H9 (cell line): ENCODE data around the gene DCX. TPM values are rescaled to one million over a fixed set of nuclear protein-coding genes. Genes with fewer than 3 reads are reported as not detected.

Source experiments
- DNase-seq: peaks from one replicate; pipeline ENCODE4 v3.0.0-alpha.2; 2017
- H2AFZ ChIP-seq: one replicate; pipeline ENCODE4 v1.6.1; 2013; ENCODE audit warnings: mild to moderate bottlenecking, low read length, control low read depth, moderate library complexity
- H2AK5ac ChIP-seq: 2 replicates; pipeline ENCODE4 v1.6.1; 2013; ENCODE audit warnings: low read length, control low read depth, mixed read lengths; ENCODE audit not compliant: insufficient read length
- H2BK120ac ChIP-seq: one replicate; pipeline ENCODE4 v1.6.1; 2013; ENCODE audit warnings: low read depth, mild to moderate bottlenecking, low read length, control low read depth, inconsistent platforms; ENCODE audit not compliant: poor library complexity, severe bottlenecking
- H2BK12ac ChIP-seq: 2 replicates; pipeline ENCODE4 v1.6.1; 2013; ENCODE audit warnings: low read length, control low read depth, mixed read lengths, low read depth; ENCODE audit not compliant: insufficient read length
- H2BK15ac ChIP-seq: 2 replicates; pipeline ENCODE4 v1.6.1; 2013; ENCODE audit warnings: low read depth, low read length, control low read depth
- H2BK20ac ChIP-seq: one replicate; pipeline ENCODE4 v1.6.1; 2013; ENCODE audit warnings: low read depth, mild to moderate bottlenecking, low read length, control low read depth, inconsistent platforms; ENCODE audit not compliant: poor library complexity, severe bottlenecking
- H2BK5ac ChIP-seq: 2 replicates; pipeline ENCODE4 v1.6.1; 2013; ENCODE audit warnings: low read length, control low read depth, mixed read lengths; ENCODE audit not compliant: insufficient read length
- H3K14ac ChIP-seq: 2 replicates; pipeline ENCODE4 v1.6.1; 2013; ENCODE audit warnings: low read length, control low read depth; ENCODE audit not compliant: insufficient read depth
- H3K18ac ChIP-seq: 2 replicates; pipeline ENCODE4 v1.6.1; 2013; ENCODE audit warnings: low read depth, mild to moderate bottlenecking, mixed read lengths, low read length, control low read depth; ENCODE audit not compliant: insufficient read length
- H3K23ac ChIP-seq: 2 replicates; pipeline ENCODE4 v1.6.1; 2013; ENCODE audit warnings: low read length, control low read depth, mixed read lengths, low read depth; ENCODE audit not compliant: insufficient read length
- H3K23me2 ChIP-seq: 2 replicates; pipeline ENCODE4 v1.6.1; 2013; ENCODE audit warnings: low read depth, mild to moderate bottlenecking, mixed read lengths, low read length, control low read depth; ENCODE audit not compliant: insufficient read length, poor library complexity, severe bottlenecking
- H3K27ac ChIP-seq: 2 replicates; pipeline ENCODE4 v1.5.1; 2013; ENCODE audit warnings: low read length, control low read depth, mixed read lengths, low read depth; ENCODE audit not compliant: insufficient read length
- H3K27me3 ChIP-seq: 2 replicates; pipeline ENCODE4 v1.6.1; 2013; ENCODE audit warnings: low read length, control low read depth, inconsistent platforms; ENCODE audit not compliant: insufficient read depth
- H3K4ac ChIP-seq: 2 replicates; pipeline ENCODE4 v1.6.1; 2013; ENCODE audit warnings: low read depth, mild to moderate bottlenecking, control low read depth, inconsistent platforms, low read length, moderate library complexity
- H3K4me1 ChIP-seq: 2 replicates; pipeline ENCODE4 v1.6.1; 2013; ENCODE audit warnings: low read length, control low read depth, inconsistent platforms; ENCODE audit not compliant: insufficient read depth
- H3K4me2 ChIP-seq: 2 replicates; pipeline ENCODE4 v1.6.1; 2013; ENCODE audit warnings: low read length, control low read depth, mixed read lengths; ENCODE audit not compliant: insufficient read length, insufficient read depth
- H3K56ac ChIP-seq: 2 replicates; pipeline ENCODE4 v1.6.1; 2013; ENCODE audit warnings: low read depth, mild to moderate bottlenecking, mixed read lengths, low read length, control low read depth; ENCODE audit not compliant: insufficient read length
- H3K79me1 ChIP-seq: 2 replicates; pipeline ENCODE4 v1.6.1; 2013; ENCODE audit warnings: low read depth, mild to moderate bottlenecking, moderate library complexity, low read length, control low read depth, inconsistent platforms; ENCODE audit not compliant: insufficient read depth, poor library complexity, severe bottlenecking
- H3K79me2 ChIP-seq: 2 replicates; pipeline ENCODE4 v1.6.1; 2013; ENCODE audit warnings: low read length, control low read depth, inconsistent platforms; ENCODE audit not compliant: insufficient read depth
- H3K9ac ChIP-seq: 2 replicates; pipeline ENCODE4 v1.6.1; 2013; ENCODE audit warnings: low read length, control low read depth, mixed read lengths; ENCODE audit not compliant: insufficient read length; ENCODE audit errors: extremely low read depth
- H3K9me3 ChIP-seq: one replicate; pipeline ENCODE4 v1.6.1; 2013; ENCODE audit warnings: low read depth, low read length, inconsistent platforms; ENCODE audit not compliant: control insufficient read depth
- H3T11ph ChIP-seq: one replicate; pipeline ENCODE4 v1.6.1; 2013; ENCODE audit warnings: mild to moderate bottlenecking, low read length, control low read depth, inconsistent platforms
- H4K20me1 ChIP-seq: one replicate; pipeline ENCODE4 v1.6.1; 2013; ENCODE audit not compliant: control insufficient read depth, insufficient read length, insufficient read depth
- H4K5ac ChIP-seq: 2 replicates; pipeline ENCODE4 v1.6.1; 2013; ENCODE audit warnings: low read depth, mild to moderate bottlenecking, mixed read lengths, low read length, control low read depth; ENCODE audit not compliant: insufficient read length
- H4K8ac ChIP-seq: replicated peaks from 2 replicates; pipeline ENCODE4 v1.6.1; 2013; ENCODE audit warnings: low read length, control low read depth, mixed read lengths, low read depth; ENCODE audit not compliant: insufficient read length
- H4K91ac ChIP-seq: 2 replicates; pipeline ENCODE4 v1.6.1; 2013; ENCODE audit warnings: low read depth, mild to moderate bottlenecking, moderate library complexity, mixed read lengths, low read length, control low read depth; ENCODE audit not compliant: insufficient read length
- H3K27ac Mint-ChIP-seq, 3 experiments: 2 replicates in 2 of 3; 3 replicates in 1 of 3; pipeline ENCODE4 v1.8.0; 2020 to 2021; ENCODE audit warnings: mixed read lengths in 3 of 3, mild to moderate bottlenecking in 1 of 3, moderate library complexity in 1 of 3
- H3K27me3 Mint-ChIP-seq: 2 replicates; pipeline ENCODE4 v1.8.0; 2021; ENCODE audit warnings: low read depth, mild to moderate bottlenecking, moderate library complexity, mixed read lengths
- H3K36me3 Mint-ChIP-seq, 3 experiments: 2 replicates in 2 of 3; 3 replicates in 1 of 3; pipeline ENCODE4 v1.8.0; 2020 to 2021; ENCODE audit warnings: low read depth in 3 of 3, mixed read lengths in 3 of 3; ENCODE audit not compliant: insufficient read depth in 1 of 3
- H3K4me1 Mint-ChIP-seq, 2 experiments: 2 replicates each; pipeline ENCODE4 v1.8.0; 2020; ENCODE audit warnings: mixed read lengths in 2 of 2
- H3K4me3 Mint-ChIP-seq, 2 experiments: 2 replicates in 1 of 2; 3 replicates in 1 of 2; pipeline ENCODE4 v1.8.0; 2020 to 2021; ENCODE audit warnings: mild to moderate bottlenecking in 2 of 2, mixed read lengths in 2 of 2, moderate library complexity in 1 of 2
- H3K9me3 Mint-ChIP-seq, 2 experiments: 2 replicates in 1 of 2; 3 replicates in 1 of 2; pipeline ENCODE4 v1.8.0; 2020; ENCODE audit warnings: mild to moderate bottlenecking in 2 of 2, mixed read lengths in 2 of 2, moderate library complexity in 1 of 2
- total RNA-seq: library from RNA; stranded (reverse); gene quantifications from 2 replicates; pipeline ENCODE4 v1.2.1, GENCODE V29; 2021
- TF ChIP-seq, protein P1 (sequence below): fragments of 200-600 bp; sonication (generic); conservative IDR thresholded peaks from 3 replicates; pipeline ENCODE4 v1.8.0; 2021; ENCODE audit warnings: antibody characterized with exemption, mild to moderate bottlenecking

DCX gene
- total RNA-seq, 1 experiment from 2014 or later = 2.0 TPM

DNA sequence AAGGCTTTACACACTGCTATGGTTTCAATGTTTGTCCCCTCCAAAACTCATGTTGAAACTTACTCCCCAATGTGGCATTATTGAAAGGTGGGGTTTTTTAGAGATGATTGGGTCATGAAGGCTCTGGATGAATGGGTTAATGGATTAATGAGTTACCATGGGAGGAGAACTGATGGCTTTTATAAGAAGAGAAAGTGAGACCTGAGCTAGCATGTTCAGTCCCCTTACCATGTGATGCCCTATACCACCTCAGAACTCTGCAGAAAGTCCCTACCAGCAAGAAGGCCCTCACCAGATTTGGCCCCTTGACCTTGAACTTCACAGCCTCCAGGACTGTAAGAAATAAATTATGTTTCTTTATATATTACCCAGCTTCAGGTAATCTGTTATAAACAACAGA lies 72.8 kb downstream of the DCX start:
- H2BK5ac ChIP-seq = no peak overlapping the region
- H3K79me2 ChIP-seq = no peaks in the 10 kb centered on the region
- no peak overlapping the region for H3K27ac Mint-ChIP-seq
- H3K23ac ChIP-seq = no peak overlapping the region
- no peak overlapping the region for H3K27ac ChIP-seq
- no peak overlapping the region for H3K4me3 Mint-ChIP-seq
- H2AK5ac ChIP-seq = no peak overlapping the region
- H3K4ac ChIP-seq = no peak overlapping the region
- H3K9me3 Mint-ChIP-seq = peaks cover 0 to 3% of the 10 kb centered on the region in 2 experiments; a peak in 1 of 5 replicates
- no peak overlapping the region for H2BK12ac ChIP-seq
- TF ChIP-seq, protein P1, sequence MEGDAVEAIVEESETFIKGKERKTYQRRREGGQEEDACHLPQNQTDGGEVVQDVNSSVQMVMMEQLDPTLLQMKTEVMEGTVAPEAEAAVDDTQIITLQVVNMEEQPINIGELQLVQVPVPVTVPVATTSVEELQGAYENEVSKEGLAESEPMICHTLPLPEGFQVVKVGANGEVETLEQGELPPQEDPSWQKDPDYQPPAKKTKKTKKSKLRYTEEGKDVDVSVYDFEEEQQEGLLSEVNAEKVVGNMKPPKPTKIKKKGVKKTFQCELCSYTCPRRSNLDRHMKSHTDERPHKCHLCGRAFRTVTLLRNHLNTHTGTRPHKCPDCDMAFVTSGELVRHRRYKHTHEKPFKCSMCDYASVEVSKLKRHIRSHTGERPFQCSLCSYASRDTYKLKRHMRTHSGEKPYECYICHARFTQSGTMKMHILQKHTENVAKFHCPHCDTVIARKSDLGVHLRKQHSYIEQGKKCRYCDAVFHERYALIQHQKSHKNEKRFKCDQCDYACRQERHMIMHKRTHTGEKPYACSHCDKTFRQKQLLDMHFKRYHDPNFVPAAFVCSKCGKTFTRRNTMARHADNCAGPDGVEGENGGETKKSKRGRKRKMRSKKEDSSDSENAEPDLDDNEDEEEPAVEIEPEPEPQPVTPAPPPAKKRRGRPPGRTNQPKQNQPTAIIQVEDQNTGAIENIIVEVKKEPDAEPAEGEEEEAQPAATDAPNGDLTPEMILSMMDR = no peak
- no peaks in the 10 kb centered on the region for H3K23me2 ChIP-seq
- no peak overlapping the region for H3K18ac ChIP-seq
- no peak overlapping the region for H3K9ac ChIP-seq
- peaks cover 15% of the 10 kb centered on the region for H3K27me3 Mint-ChIP-seq
- no peak overlapping the region for H3K56ac ChIP-seq
- peaks cover 0 to 3% of the 10 kb centered on the region in 2 experiments; a peak in 2 of 4 replicates for H3K4me1 Mint-ChIP-seq
- no peak overlapping the region for H4K91ac ChIP-seq
- no peaks in the 10 kb centered on the region for H3K27me3 ChIP-seq
- no peak overlapping the region for H3T11ph ChIP-seq
- no peak overlapping the region for H3K4me2 ChIP-seq
- no peaks in the 10 kb centered on the region for H3K9me3 ChIP-seq
- H2BK20ac ChIP-seq = no peak overlapping the region
- H3K4me1 ChIP-seq = no peaks in the 10 kb centered on the region
- H3K14ac ChIP-seq = no peak overlapping the region
- no peaks in the 10 kb centered on the region for H3K36me3 Mint-ChIP-seq
- no peak overlapping the region for H2BK15ac ChIP-seq
- no peak for DNase-seq
- no peaks in the 10 kb centered on the region for H4K20me1 ChIP-seq
- H2AFZ ChIP-seq = no peak overlapping the region
- H4K5ac ChIP-seq = no peak overlapping the region
- H3K79me1 ChIP-seq = no peaks in the 10 kb centered on the region
- no peak overlapping the region for H4K8ac ChIP-seq
- no peak overlapping the region for H2BK120ac ChIP-seq
